ENCODE results near the gene BMPR1B.

GRCh38 chr4:94722270-94722669 is 35.5 kb upstream of the BMPR1B start:
- TF ChIP-seq POLR2AphosphoS5 (IDR thresholded peaks at IDR 0.05; ENCODE audit: low read depth, low read length), result no peak
- TF ChIP-seq REST (IDR thresholded peaks at IDR 0.05; ENCODE audit: insufficient read depth in 1 of 2, low read depth in 2 of 2, low read length in 1 of 2), result no peak
- no peak for TF ChIP-seq CTCF (IDR thresholded peaks at IDR 0.05)
